ENCODE data around the gene RNASE7. TPM values are rescaled to one million over a fixed set of nuclear protein-coding genes. Genes with fewer than 3 reads are reported as not detected.
"Not testable (repeated sequence)": the region's sequence is repeated elsewhere in the genome, so short reads cannot be mapped to it uniquely, and the experiment has no call there.

The RNASE7 gene
- total RNA-seq, 4 donors from 2014 or later = 10.3 to 46.9 (median 35.4) TPM

DNA sequence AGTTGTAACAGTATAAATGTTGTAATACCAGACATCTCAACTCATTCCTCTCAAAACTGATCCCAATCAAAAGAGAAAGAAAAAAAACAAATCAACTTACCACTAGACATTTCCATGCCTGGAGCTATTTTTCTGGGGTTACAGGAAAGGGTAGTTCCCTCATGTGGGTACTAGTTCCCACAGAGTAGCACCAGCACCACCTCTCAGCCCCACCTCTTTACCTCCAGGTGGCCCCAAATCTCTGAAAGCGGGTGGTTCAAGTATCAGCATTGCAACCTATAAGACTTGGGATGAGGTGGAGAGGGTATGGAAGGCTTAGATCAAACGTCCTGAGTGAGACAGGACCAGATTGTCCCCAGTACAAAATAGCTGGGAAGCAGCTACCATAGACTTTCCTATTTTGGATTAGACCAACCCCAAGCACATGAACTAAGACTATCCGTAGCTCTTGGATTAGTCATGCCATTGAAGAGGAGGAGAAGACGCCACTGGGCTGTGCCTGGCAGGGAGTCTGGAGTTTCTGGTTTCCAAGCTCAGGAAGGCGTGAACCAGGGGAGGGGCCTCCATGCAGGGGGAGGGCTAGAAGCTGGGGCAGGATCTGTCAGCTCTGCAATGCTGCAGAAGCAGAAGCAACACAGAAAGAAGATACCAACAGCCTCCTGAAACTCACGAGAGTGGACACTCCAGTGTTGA lies 43.3 kb upstream of the RNASE7 start, which contains the start of gene SLC39A2:
TSS of gene SLC39A2 (plus strand) at position 620 of the 693 bp plus-strand sequence. CDS start 154 bp downstream, outside the sequence.
- 33% methylated on average over 6 of the region's 6 CpGs for WGBS
- H3K4me3 ChIP-seq = peak within 1 kb of the TSS; percentile 23
- H3K4me1 ChIP-seq = peaks cover 34% of the 10 kb centered on the region
- peak in 1 of 2 donors; percentile 83 for DNase-seq (ENCODE audit: low spot score in 2 of 2)
- peaks cover 37% of the 10 kb centered on the region for H3K36me3 ChIP-seq
- no peak for TF ChIP-seq POLR2A (IDR thresholded peaks at IDR 0.05)
- TF ChIP-seq EP300 (IDR thresholded peaks at IDR 0.05) = no peak
- no peak for TF ChIP-seq POLR2AphosphoS5 (IDR thresholded peaks at IDR 0.05)
- TF ChIP-seq, protein P1, sequence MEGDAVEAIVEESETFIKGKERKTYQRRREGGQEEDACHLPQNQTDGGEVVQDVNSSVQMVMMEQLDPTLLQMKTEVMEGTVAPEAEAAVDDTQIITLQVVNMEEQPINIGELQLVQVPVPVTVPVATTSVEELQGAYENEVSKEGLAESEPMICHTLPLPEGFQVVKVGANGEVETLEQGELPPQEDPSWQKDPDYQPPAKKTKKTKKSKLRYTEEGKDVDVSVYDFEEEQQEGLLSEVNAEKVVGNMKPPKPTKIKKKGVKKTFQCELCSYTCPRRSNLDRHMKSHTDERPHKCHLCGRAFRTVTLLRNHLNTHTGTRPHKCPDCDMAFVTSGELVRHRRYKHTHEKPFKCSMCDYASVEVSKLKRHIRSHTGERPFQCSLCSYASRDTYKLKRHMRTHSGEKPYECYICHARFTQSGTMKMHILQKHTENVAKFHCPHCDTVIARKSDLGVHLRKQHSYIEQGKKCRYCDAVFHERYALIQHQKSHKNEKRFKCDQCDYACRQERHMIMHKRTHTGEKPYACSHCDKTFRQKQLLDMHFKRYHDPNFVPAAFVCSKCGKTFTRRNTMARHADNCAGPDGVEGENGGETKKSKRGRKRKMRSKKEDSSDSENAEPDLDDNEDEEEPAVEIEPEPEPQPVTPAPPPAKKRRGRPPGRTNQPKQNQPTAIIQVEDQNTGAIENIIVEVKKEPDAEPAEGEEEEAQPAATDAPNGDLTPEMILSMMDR (IDR thresholded peaks at IDR 0.05) = no peak
- H3K27ac ChIP-seq = peak within 1 kb of the TSS; percentile 87
- H3K9me3 ChIP-seq = no peaks in the 10 kb centered on the region
- H3K27me3 ChIP-seq = no peaks in the 10 kb centered on the region

DNA sequence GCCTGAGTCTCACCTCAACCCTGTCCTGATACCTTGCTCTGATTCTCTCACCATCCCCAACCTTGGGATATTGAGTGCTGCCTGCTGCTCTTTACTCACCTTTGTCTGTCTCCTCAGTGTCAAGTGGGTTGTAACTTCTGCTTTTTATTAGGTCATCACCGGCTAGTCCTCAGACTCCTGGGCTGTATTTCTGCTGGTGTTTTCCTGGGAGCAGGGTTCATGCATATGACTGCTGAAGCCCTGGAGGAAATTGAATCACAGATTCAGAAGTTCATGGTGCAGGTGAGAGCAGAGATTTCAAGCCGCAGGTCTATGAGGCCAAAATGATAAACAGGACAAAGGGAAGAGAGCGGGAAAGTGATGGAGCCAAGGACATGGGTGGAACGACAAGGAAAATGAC lies 42.6 kb upstream of the RNASE7 start:
- Histone ChIP-seq H3K27me3 (no peaks in the 10 kb centered on the region), H3K36me3 (peaks cover 29% of the 10 kb centered on the region), H3K4me3 (no peak overlapping the region), H3K27ac (peak overlapping the region; percentile 87), H3K9me3 (no peaks in the 10 kb centered on the region), H3K4me1 (peaks cover 34% of the 10 kb centered on the region)
- no peak for DNase-seq (ENCODE audit: low spot score in 2 of 2)
- TF ChIP-seq POLR2A (IDR thresholded peaks at IDR 0.05) (no peak), POLR2AphosphoS5 (IDR thresholded peaks at IDR 0.05) (no peak), EP300 (IDR thresholded peaks at IDR 0.05) (no peak)
- TF ChIP-seq, protein P1 (IDR thresholded peaks at IDR 0.05) = no peak
- WGBS = 61% methylated on average over 4 of the region's 4 CpGs

DNA sequence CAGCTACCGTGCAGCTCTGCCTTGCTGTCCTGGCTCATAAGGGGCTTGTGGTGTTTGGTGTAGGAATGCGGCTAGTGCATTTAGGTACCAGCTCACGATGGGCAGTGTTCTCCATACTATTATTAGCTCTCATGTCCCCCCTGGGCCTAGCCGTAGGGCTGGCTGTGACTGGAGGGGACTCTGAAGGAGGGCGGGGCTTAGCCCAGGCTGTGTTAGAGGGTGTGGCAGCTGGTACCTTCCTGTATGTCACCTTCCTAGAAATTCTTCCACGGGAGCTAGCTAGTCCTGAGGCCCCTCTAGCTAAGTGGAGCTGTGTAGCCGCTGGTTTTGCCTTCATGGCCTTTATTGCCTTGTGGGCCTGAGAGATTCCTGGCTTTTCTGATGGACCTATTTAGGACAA lies 40.9 kb upstream of the RNASE7 start:
- Histone ChIP-seq H3K27me3 (no peaks in the 10 kb centered on the region), H3K4me1 (peaks cover 34% of the 10 kb centered on the region), H3K36me3 (peaks cover 13% of the 10 kb centered on the region), H3K27ac (no peak overlapping the region), H3K4me3 (no peak overlapping the region), H3K9me3 (no peaks in the 10 kb centered on the region)
- 65% methylated on average over 6 of the region's 7 CpGs for WGBS
- DNase-seq (ENCODE audit: low spot score in 2 of 2) = no peak
- TF ChIP-seq POLR2A (IDR thresholded peaks at IDR 0.05) = no peak
- no peak for TF ChIP-seq EP300 (IDR thresholded peaks at IDR 0.05)
- no peak for TF ChIP-seq POLR2AphosphoS5 (IDR thresholded peaks at IDR 0.05)
- TF ChIP-seq, protein P1 (IDR thresholded peaks at IDR 0.05) = no peak

DNA sequence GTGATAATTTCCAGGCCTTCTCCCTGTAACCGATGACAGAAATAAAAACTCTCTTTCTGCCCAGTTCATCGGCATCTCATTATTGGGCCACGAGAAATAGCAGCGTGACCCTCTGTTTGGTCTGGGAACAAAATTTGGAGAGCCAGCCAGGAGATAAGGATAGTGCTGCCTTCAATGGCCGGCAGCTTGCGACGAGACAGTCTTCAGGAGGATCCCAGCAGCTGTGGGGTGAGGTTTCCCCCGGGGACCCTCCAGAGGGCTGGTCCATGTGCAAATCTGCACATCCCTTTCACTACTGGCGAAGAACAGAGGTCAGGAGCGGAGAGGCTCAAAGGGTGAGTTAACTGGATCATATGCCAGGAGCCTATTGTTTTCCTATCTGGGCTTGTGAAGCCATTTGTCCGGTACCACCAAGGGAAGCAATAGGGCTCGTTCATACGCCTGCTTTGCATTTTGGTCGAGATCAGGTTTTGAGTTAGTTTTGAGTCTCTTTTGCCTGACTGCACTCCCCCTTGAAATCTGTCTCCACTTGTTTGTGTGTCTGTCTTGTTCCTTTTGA lies 38.3 kb upstream of the RNASE7 start:
- no peak for TF ChIP-seq POLR2A (IDR thresholded peaks at IDR 0.05)
- no peak for TF ChIP-seq POLR2AphosphoS5 (IDR thresholded peaks at IDR 0.05)
- TF ChIP-seq, protein P1 (IDR thresholded peaks at IDR 0.05) = no peak
- no peak for TF ChIP-seq EP300 (IDR thresholded peaks at IDR 0.05)
- Histone ChIP-seq H3K36me3 (no peaks in the 10 kb centered on the region), H3K4me1 (peaks cover 12% of the 10 kb centered on the region), H3K9me3 (no peaks in the 10 kb centered on the region), H3K27ac (no peak overlapping the region), H3K4me3 (no peak overlapping the region), H3K27me3 (no peaks in the 10 kb centered on the region)
- WGBS = 88% methylated on average over 14 of the region's 14 CpGs
- DNase-seq (ENCODE audit: low spot score in 2 of 2) = no peak

DNA sequence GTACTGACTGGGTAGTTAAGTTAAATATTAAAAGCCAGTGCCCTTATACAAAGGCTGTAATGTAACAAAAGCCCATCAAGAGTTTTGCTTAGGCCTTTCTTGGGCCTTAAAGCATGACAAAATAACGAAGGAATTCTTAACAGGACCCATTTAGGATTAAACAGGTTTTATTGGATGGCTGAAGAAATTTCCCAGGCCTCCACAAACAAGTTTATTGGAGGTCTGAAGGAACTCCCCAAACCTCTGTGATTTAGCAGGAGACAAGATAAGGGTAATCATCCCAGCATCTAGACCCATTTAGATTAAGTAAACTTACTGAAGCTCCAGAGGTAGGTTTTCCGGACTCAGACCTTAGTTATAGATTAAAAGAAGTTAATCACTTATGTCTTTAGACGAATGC lies 32.4 kb upstream of the RNASE7 start:
- H3K36me3 ChIP-seq; H3K4me1 ChIP-seq; H3K27me3 ChIP-seq; DNase-seq (ENCODE audit: low spot score in 2 of 2); H3K4me3 ChIP-seq; H3K9me3 ChIP-seq; H3K27ac ChIP-seq: not testable (repeated sequence)
- WGBS = 83% methylated on average over 3 of the region's 3 CpGs

All from suprapubic skin (tissue), 4 donors.